ENCODE data around the gene ZSWIM9. TPM values are rescaled to one million over a fixed set of nuclear protein-coding genes. Genes with fewer than 3 reads are reported as not detected.

The ZSWIM9 gene
- total RNA-seq, 4 donors from 2014 or later, result 1.6 to 8.4 (median 2.8) TPM

DNA sequence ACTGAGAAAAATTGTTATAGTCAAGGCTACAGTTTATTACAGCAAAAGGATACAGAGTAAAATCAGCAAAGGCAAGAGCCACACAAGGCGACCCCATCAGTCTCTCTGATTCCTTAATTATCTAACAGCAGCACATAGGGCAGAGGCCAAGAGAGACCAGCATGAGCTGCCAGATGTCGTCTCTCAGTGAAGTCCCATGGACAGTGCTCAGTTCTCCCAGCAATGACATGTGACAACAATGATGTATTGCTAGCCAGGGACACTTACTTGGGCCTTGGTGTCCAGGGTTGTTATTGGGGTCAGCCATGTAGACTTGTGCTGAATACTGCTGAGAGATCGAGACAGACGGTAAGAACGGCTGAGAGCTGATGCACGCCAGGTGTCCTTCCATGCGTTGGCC is 22.3 kb downstream of the ZSWIM9 start:
- intact Hi-C loops (cut with DNase I; ENCODE audit: low total_unique reads) (no loop called here), in situ Hi-C loops (cut with MboI; ENCODE audit: low sequenced_read_pairs in 4 of 4) (no loop called here)
- peaks cover 0 to 5% (median 0%) of the 10 kb centered on the region in 3 donors for H3K27me3 ChIP-seq
- TF ChIP-seq CTCF (IDR thresholded peaks at IDR 0.05 in 4 of 5, conservative IDR thresholded peaks at IDR 0.05 in 1 of 5), result no peak
- no peak for TF ChIP-seq POLR2A (IDR thresholded peaks at IDR 0.05)
- no peaks in the 10 kb centered on the region for H3K9me3 ChIP-seq
- no peak overlapping the region for H3K27ac ChIP-seq
- H3K4me1 ChIP-seq, result no peaks in the 10 kb centered on the region
- H3K4me3 ChIP-seq, result no peak overlapping the region
- ATAC-seq, result no peak
- H3K36me3 ChIP-seq, result no peaks in the 10 kb centered on the region
- DNase-seq, result no peak

DNA sequence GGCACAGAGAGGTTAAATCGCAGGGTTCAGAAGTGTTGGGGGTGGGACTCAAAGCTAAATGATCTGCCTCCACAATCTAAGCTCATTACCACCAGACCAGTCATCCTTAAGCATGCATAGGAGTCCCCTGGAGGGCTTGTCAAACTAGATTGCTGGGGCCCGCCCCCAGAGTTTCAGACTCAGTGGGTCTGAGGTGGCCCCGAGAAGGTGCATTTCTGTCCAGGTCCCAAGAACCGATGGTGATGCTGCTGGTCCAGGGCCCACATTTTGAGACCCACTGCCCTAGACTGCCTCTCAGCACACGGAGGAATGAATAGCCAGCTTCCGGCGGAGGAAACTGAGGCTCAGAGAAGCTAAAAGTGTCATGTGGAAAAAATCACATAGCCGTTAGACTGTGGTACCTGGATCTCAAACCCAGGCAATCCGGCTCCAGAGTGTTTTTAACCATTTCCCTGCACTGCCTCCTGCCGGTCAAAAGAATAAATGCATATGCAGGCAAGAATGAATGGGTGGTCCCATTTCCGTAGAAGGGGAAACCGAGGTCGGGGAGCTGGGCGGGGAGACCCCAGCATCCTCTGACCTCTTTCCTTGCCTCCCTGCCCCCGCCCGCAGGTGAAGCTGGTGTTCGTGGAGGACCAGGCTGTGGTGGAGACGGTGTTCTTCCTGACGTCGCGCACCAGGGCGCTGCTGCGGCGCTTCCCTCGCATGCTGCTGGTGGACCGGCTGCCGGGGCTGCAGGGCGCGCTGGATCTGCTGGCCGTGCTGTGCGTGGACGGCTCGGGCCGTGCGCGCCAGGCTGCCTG is 23.8 kb downstream of the ZSWIM9 start:
- H3K4me1 ChIP-seq, result no peaks in the 10 kb centered on the region
- ATAC-seq (no peak), DNase-seq (no peak)
- H3K27ac ChIP-seq, result no peak overlapping the region
- in situ Hi-C loops (cut with MboI; ENCODE audit: low sequenced_read_pairs in 4 of 4) (no loop called here), intact Hi-C loops (cut with DNase I; ENCODE audit: low total_unique reads) (no loop called here)
- H3K36me3 ChIP-seq, result no peaks in the 10 kb centered on the region
- peaks cover 0 to 5% (median 0%) of the 10 kb centered on the region in 3 donors for H3K27me3 ChIP-seq
- H3K4me3 ChIP-seq, result no peak overlapping the region
- no peak for TF ChIP-seq POLR2A (IDR thresholded peaks at IDR 0.05)
- peak in 2 of 5 experiments; percentile 26 to 32 for TF ChIP-seq CTCF (IDR thresholded peaks at IDR 0.05 in 4 of 5, conservative IDR thresholded peaks at IDR 0.05 in 1 of 5)
- H3K9me3 ChIP-seq, result no peaks in the 10 kb centered on the region

DNA sequence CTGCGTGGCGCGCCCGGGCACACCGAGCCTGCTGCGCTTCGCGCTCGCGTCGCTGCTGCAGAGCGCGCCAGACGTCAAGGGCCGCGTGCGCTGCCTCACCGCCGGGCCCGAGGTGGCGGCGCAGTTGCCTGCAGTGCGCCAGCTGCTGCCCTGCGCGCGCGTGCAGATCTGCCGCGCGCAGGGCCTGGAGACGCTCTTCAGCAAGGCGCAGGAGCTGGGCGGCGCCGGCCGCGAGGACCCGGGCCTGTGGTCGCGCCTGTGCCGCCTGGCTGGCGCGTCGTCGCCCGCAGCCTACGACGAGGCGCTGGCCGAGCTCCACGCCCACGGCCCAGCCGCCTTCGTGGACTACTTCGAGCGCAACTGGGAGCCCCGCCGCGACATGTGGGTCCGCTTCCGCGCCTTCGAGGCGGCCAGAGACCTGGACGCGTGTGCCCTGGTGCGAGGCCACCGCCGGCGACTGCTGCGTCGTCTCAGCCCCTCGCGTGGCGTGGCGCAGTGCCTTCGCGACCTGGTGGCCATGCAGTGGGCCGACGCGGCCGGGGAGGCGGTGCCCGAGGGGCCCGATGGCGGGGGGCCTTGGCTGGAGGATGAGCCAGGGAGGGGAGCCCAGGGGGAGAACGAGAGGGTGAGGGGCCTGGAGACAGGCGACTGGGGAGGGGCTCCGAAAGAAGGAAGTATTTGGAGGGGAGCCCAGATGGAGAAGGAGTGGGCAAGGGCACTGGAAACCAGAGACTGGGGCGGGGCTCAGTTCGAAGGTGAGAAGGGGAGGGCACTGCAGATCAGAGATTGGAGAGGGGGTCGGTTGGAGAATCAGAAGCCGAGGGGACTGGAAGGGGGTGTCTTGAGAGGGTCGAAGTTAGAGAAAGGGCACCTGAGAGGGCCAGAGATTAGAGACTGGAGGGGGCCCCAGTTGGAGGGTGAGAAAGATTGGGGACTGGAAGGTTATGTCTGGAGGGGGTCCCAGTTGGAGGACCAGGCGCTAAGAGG is 24.7 kb downstream of the ZSWIM9 start:
- Histone ChIP-seq H3K27ac (no peak overlapping the region), H3K4me3 (no peak overlapping the region), H3K9me3 (no peaks in the 10 kb centered on the region), H3K27me3 (peaks cover 0 to 5% (median 0%) of the 10 kb centered on the region in 3 donors), H3K4me1 (no peaks in the 10 kb centered on the region), H3K36me3 (no peaks in the 10 kb centered on the region)
- ATAC-seq (no peak), DNase-seq (no peak)
- in situ Hi-C loops (cut with MboI; ENCODE audit: low sequenced_read_pairs in 4 of 4) (no loop called here), intact Hi-C loops (cut with DNase I; ENCODE audit: low total_unique reads) (no loop called here)
- TF ChIP-seq CTCF (IDR thresholded peaks at IDR 0.05 in 4 of 5, conservative IDR thresholded peaks at IDR 0.05 in 1 of 5) (no peak), POLR2A (IDR thresholded peaks at IDR 0.05) (no peak)

DNA sequence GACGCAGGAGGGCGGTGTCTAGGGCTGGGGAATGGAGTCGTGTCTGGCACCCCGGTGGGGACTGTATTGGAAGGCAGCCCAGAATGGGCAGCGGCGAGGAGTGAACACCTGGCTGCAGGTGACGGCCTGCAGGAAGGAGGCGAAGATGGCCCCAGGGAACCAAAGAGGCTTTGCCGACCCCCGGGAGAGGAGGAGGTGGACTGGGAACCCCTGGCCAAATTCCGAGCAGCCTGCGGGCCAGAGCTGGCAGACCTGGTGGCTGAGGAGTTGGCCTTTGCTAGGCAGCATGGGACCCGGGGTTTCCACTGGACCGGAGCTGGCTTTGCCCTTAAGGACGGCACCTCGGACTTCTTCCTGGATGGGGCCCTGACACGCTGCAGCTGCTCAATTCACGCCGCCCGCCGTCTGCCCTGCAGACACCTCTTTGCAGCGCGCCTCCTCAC is 25.9 kb downstream of the ZSWIM9 start:
- peaks cover 0 to 5% (median 0%) of the 10 kb centered on the region in 3 donors for H3K27me3 ChIP-seq
- no peaks in the 10 kb centered on the region for H3K36me3 ChIP-seq
- no peak overlapping the region for H3K4me3 ChIP-seq
- in situ Hi-C loops (cut with MboI; ENCODE audit: low sequenced_read_pairs in 4 of 4) (no loop called here), intact Hi-C loops (cut with DNase I; ENCODE audit: low total_unique reads) (no loop called here)
- no peaks in the 10 kb centered on the region for H3K4me1 ChIP-seq
- no peak overlapping the region for H3K27ac ChIP-seq
- ATAC-seq (no peak), DNase-seq (no peak)
- TF ChIP-seq POLR2A (IDR thresholded peaks at IDR 0.05), result no peak
- no peak for TF ChIP-seq CTCF (IDR thresholded peaks at IDR 0.05 in 4 of 5, conservative IDR thresholded peaks at IDR 0.05 in 1 of 5)
- H3K9me3 ChIP-seq, result no peaks in the 10 kb centered on the region
